ENCODE measurements around the gene HDHD3.

Gene HDHD3

GRCh38 chr9:113328045-113328782 lies 48.6 kb downstream of the HDHD3 start:
- DNase-seq (ENCODE audit: low spot score): no peak

GRCh38 chr9:113326230-113326629 lies 50.6 kb downstream of the HDHD3 start:
- DNase-seq (ENCODE audit: low spot score): no peak
